Epithelial cell of prostate (primary cell): ENCODE data around the gene LCN10.
"Not testable (repeated sequence)": the region's sequence is repeated elsewhere in the genome, so short reads cannot be mapped to it uniquely, and the experiment has no call there.

ENCODE experiments used
- DNase-seq: peaks from one replicate; pipeline ENCODE4 v3.0.0-alpha.2; 2011; ENCODE audit warnings: low read depth, low spot score
- H3K27ac ChIP-seq: fragments of 450-650 bp; 2 replicates; pipeline ENCODE4 v1.5.1; 2017; ENCODE audit warnings: mild to moderate bottlenecking

Gene LCN10

DNA sequence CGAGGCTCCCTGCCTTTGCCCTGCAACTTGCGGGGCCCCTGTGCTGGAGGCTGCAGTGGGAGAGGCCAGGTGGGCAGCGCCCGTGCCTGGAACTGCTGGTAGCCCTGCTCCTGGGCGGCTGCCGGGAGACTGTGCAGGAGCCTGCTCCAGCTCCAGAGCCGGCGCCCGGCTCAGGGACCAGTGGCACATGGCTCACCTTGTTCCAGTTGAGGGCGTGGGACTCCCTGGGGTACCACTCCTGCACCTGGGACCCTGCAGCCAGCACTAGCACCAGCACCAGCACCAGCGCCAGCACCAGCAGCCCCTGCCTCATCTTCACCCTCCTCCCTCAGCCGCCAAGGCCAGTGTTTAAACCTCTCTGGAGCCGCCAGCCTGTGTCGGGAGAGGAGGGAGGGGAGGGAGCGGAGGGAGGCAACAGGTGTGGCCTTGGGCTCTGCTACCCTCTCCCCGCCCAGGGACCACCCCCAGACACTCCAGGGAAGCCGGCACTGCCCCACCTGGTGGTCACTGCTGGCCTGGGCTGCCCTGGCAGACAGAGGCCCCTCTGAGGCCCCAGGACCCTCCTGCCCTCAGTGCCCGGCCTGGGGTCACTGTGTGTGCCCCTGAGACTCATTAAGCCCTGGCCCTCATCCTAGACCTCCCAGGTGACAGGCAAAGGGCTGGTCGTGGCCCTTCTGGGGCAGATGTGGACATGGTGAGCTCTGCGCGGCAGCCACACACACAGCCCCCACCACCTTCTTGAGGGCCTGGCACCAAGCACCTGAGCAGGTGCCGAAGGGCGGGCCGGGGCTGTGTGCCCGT, at the start of gene LCN10:
LCN10 (minus strand) TSS at position 350 of the 801 bp plus-strand sequence; CDS start at position 313, 37 bp downstream.
- no peak for DNase-seq
- no peak within 1 kb of the TSS for H3K27ac ChIP-seq

DNA sequence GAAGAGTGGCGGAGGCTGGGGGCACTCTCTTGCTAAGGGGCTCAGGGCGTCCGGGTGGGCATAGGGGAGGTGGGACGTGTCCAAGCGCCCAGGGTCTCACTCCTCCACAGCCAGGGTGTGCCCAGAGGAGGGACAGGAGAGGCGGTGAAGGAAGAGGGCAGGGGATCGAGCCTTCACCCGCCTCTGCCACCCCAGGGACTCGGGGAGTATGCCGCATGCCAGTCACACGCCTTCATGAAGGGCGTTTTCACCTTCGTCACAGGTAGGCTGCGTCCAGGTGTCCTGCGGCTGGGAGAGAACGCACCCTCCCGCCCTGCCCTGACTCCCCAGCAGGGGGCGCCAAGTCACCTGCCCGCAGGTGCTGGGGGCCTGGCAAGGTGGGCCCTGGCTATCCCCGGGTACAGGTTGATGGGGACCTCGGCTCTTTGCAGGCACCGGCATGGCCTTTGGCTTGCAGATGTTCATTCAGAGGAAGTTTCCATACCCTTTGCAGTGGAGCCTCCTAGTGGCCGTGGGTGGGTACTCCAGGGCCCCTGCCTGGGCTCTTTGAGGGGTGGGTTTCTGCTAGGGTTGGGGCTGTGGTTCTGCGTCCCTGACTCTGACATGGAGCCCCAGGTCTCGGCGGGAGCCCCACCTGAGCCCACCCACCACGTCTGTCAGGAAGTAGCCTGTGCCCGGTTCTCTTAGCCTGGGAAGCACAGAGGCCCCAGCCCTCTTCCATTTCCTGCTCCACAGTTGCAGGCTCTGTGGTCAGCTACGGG, 49.0 kb upstream of the LCN10 start:
- H3K27ac ChIP-seq: peak overlapping the region; percentile 91

DNA sequence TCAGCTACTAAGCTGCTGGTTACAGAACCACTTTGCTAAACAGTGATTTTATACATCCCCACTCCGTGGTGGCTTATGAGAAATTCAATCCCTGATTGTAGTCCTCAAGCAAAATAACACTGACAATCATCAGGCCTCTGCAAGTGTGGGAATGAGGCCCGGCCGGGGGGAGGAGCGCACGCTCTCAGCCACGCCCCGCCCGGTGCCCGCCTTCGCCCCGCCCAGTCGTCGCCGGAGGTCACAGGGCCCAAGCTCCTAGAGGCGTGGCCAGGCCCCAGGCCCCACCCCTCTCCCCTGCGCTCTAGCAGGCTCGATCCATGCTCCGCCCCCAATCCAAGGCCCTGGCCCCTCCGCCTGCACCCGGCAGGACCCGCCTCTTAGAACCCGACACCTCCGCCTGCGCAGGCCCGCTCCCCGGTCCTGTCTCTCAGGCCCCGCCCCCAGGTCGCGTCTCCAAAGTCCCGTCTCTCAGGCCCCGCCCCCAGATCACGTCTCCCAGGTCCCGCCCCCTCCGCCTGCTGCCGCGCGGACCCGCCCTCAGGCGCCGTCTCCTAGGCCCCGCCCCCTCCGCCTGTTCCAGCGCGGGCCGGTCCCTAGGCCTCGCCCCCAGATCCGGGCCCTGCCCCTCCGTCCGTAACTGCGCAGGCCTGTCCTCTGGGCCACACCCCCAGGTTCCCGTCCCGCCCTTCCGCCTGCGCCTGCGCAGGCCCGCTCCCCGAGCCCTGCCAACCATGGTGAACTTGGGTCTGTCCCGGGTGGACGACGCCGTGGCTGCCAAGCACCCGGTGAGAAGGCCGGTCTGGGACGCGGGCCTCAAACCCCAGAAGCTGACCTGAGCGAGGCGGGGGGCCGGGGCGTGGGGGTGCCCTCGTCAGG, 48.1 kb upstream of the LCN10 start, which contains the start of gene TMEM141:
TMEM141 (plus strand) TSS at position 705 of the 876 bp plus-strand sequence; CDS start at position 732, 27 bp downstream.
- DNase-seq: peak; percentile 91
- H3K27ac ChIP-seq: peak within 1 kb of the TSS; percentile 91

More for the DNA sequence above, 49.0 kb upstream of the LCN10 start:
- peak; percentile 57 for DNase-seq

DNA sequence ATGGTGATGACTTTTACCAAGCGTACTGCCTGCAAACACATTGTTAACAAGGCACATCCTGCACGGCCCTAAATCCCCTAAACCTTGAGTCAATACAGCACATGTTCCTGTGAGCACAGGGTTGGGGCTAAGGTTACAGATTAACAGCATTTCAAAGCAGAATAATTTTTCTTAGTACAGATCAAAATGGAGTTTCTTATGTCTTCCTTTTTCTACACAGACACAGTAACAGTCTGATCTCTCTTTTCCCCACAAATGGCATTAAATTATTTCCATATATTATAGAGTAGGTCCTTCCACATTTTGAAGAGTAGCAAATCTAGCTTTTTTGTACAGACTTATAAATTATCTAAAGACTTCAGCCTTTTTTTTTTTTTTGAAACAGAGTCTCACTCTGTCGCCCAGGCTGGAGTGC, 46.8 kb upstream of the LCN10 start:
- DNase-seq: no peak
- no peak overlapping the region for H3K27ac ChIP-seq

DNA sequence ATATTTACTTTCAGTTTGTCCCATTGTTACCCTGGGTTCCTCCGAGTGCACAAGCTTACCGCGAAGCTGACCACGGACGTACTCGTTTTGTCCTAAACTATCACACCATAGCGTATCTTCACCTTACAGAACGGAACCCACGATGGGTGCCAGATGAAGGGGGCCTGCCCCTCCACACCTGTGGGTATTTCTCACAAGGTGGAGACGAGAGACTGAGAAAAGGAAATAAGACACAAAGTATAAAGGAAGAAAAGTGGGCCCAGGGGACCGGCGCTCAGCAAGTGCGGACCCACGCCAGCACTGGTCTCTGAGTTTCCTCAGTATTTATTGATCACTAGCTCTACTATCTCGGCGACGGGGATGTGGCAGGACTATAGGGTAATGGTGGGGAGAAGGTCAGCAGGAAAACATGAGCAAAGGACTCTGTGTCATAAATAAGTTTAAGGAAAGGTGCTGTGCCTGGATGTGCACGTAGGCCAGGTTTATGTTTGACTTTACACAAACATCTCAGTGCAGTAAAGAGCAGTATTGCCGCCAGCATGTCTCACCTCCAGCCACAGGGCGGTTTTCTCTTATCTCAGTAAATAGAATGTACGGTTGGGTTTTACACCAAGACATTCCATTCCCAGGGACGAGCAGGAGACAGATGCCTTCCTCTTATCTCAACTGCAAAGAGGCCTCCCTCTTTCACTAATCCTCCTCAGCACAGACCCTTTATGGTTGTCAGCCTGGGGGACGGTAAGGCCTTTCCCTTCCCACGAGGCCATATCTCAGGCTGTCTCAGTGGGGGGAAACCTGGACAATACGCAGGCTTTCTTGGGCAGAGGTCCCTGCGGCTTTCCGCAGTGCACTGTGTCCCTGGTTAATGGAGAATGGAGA, 46.1 kb upstream of the LCN10 start:
- DNase-seq, H3K27ac ChIP-seq: not testable (repeated sequence)

DNA sequence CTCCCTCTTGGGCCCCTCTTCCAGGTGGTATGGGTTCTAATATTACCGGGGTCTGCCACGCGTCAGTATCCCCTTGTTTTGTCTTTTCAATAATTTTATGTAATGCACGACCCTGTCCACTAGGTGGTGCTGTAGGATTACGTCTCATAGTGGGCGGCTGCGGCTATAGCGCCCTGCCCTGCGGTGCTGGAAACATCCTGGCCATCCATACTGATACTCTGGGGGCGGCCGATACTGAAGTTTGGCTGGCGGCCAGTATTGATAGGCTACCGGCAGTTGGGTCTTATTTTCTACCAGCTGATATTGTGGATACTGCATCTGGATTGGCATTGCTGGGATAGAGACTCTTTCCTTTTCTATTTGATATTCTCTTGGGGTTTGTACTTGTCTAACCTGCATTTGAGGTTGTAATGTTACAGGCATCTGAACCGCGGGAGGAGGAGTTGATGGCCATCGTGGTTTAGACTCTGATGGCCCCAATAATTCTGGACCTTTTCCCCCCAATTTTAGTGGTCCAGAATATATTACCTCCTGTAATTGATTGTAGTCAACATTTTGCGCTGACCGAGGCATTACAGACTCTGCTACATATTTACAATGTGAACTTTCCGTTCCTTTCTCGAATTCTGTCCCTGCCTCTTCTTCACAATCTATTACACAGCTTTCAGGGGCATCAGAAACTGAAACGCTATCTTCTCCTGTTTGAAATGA, 45.1 kb upstream of the LCN10 start:
- no peak overlapping the region for H3K27ac ChIP-seq
- no peak for DNase-seq

DNA sequence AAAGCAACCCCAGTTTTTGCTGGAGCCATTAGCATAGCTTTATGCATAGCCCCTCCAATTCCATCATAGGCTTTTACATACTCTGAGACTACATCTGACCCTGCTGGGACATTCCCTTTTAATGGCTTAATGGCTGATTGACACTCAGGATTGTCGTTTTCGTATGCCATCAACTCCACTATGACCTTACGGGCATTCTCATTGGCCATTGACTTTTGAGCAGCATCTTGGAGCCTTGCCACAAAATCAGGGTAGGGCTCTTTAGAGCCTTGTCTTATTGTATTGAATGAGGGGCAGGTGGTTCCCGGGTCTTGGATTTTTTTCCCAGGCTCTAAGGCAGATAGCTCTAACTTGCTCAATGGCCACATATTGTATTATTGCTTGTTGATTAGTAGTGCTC, 44.2 kb upstream of the LCN10 start:
- not testable (repeated sequence) for H3K27ac ChIP-seq, DNase-seq

DNA sequence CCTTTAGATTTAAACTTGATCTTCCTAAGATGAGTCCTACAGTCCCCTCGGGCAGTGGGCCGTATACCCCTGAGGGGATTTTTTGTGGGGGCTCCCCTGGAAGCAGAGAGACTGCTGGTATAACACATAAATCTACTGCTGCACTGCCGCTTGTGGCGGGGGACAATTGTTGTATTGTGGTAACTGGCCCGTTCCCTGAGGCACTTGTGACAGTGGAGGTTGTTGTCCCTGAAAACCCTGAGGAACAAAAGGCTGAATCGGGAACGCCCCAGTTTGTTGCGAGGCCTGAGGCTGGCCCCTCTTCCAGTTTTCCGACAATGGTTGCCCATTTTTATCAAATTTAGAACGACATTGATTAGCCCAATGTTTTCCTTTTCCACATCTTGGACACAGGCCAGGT, 43.7 kb upstream of the LCN10 start:
- no peak overlapping the region for H3K27ac ChIP-seq
- DNase-seq: no peak

DNA sequence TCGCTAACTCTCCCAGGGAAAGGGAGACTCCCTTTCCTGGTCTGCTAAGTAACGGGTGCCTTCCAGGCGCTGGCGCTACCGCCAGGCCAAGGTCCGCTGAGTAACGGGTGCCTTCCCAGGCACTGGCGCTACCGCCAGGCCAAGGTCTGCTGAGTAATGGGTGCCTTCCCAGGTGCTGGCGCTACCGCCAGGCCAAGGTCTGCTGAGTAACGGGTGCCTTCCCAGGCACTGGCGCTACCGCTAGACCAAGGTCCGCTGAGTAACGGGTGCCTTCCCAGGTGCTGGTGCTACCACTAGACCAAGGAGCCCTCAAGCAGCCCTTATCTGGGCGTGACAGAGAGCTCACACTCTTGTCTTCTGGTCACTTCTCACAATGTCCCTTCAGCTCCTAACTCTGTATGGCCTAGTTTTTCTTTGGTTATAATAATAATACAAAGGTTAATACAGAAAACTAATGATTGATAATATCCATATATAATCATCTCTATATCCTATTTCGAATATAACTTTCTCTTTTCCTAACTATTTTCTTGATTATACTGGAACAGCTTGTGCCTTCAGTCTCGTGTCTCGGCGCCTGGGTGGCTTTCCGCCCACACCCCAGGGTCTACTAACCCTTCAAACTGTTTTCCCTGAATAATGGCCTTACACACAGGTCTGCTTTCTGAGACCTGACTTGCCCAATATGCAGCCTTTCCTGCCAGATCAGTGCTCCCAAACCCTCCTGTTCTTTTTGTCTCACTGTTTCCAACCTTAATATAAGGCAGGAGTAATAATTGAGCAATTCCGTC, 43.0 kb upstream of the LCN10 start:
- H3K27ac ChIP-seq, DNase-seq: not testable (repeated sequence)

DNA sequence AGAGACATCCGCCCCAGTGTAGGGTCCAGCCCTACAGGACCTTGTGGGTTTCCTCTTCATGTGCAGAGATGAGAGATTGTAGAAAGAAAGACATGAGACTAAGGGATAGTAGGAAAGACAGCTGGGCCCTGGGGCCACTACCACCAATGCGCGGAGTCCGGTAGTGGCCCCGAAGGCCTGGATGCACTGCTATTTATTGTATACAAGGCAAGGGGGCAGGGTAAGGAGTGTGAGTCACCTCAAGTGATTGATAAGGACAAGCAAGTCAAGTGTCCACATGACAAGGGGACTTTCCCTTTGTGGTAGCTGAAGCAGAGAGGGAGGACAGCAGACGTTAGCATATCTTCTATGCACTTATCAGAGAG, 42.2 kb upstream of the LCN10 start:
- DNase-seq: no peak
- H3K27ac ChIP-seq: no peak overlapping the region

DNA sequence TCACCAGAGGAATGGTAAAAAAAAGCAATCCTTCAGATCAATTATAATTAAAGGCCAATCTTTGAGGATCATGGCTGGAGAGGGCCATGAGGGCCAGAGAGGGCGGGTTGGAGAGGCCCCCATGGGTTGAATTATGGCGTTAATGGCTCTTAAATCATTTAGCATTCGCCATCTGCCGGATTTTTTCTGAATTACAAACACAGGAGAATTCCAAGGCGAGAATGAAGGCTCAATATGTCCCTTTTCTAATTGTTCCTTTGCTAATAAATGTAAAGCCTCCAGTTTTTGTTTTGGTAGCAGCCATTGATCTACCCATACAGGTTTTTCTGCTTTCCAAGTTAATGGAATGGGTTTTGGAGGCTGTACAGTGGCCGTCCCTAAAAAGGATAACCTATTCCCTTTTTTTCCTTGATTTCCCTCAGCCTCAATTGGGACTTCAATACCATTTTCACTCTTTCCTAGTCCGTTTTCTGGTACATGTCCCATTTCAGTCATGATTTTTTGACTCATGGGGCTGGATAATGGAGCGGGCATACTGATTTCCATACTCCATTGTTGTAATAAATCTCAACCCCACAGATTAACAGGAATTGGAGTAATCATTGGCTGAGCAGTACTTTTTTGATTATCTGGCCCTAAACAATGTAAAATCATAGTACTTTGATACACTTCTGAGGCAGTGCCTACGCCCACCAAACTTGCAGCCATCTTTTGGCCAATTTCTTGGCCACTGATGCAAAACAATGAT, 41.7 kb upstream of the LCN10 start:
- DNase-seq: no peak
- H3K27ac ChIP-seq: no peak overlapping the region

DNA sequence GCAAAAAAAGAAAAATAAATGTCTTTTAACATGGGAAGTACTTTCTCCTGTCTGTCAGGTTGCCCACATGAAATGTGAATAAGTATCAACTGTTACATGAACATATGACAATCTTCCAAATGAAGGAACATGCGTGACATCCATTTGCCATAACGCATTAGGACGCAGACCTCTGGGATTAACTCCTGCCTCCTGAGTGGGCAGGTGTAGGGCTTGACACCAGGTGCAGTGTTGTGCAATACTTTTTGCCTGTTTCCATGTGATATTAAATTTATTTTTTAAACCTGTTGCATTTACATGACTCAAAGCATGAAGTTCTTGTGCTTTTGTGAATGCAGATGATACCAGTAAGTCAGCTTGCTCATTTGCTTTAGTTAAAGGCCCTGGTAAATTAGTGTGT, 39.7 kb upstream of the LCN10 start:
- H3K27ac ChIP-seq: no peak overlapping the region
- no peak for DNase-seq

DNA sequence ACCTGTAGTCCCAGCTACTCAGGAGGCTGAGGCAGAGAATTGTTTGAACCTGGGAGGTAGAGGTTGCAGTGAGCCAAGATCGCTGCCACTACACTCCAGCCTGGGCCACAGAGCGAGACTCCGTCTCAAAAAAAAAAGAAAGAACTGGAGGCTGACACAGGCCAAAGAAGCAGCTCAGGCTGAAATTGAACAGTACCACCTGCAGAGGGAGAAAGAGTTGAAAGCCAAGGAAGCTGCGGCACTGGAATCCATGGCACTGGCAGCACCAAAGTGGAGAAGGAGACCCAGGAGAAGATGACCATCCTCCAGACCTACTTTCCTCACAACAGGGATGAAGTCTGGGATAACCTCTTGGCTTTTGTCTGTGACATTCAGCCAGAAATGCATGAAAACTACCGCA, 37.1 kb upstream of the LCN10 start:
- no peak overlapping the region for H3K27ac ChIP-seq
- no peak for DNase-seq

DNA sequence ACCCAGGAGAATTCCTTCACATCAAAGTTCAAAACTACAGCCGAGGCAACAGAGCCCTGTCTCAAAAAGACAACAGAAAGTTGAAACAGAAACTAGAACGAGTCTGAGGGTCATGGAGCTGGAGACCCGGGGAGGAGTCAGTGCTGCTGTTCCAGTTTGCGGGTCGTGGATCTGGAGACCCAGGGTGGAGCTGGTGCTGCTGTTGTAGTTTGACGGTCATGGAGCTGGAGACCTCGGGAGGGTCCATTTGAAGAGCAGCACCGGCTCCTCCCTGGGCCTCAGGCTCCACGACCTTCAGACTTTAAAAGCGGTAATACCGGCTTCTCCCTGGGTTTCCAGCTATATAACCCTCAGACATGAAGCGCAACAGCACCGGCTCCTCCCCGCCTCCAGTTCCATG, 34.6 kb upstream of the LCN10 start:
- H3K27ac ChIP-seq: no peak overlapping the region
- no peak for DNase-seq

DNA sequence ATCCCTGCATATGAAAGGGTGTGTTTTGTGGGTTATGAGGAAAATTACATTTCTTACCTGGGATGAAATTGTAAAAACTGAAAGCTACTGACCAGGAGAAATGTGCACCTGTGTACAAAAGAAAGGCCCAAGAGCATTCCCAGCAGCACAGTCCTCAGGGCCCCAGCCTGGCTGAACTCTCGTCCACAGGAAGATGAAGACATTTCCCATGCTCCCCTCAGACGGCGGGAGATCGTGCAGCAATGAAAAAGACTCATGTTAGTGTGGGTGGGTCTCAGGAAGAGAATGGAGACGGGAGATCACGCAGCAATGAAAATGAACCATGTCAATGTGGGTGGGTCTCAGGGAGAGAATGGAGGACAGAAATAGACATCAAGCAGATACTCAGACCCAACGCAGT, 34.2 kb upstream of the LCN10 start:
- DNase-seq: no peak
- H3K27ac ChIP-seq: no peak overlapping the region

DNA sequence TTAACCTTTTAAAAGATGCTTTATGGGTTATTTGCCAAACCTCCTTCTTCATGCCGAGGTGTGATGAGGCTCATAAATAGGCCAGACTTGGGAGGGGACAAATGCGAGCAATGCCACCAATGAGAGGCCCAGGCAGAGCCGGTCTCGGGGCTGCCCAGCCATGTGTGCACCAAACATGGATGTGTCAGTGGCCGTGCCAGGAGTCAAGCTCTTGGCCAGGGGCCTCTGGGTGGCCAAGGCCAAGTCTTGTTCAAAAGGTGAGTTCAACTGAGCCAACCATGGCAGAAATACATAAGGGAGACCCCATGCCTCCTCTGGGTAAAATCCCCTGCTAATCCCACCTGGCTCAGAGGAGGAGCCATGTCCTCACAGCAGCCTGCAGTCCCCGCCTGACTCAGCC, 32.5 kb upstream of the LCN10 start:
- H3K27ac ChIP-seq: no peak overlapping the region
- no peak for DNase-seq

DNA sequence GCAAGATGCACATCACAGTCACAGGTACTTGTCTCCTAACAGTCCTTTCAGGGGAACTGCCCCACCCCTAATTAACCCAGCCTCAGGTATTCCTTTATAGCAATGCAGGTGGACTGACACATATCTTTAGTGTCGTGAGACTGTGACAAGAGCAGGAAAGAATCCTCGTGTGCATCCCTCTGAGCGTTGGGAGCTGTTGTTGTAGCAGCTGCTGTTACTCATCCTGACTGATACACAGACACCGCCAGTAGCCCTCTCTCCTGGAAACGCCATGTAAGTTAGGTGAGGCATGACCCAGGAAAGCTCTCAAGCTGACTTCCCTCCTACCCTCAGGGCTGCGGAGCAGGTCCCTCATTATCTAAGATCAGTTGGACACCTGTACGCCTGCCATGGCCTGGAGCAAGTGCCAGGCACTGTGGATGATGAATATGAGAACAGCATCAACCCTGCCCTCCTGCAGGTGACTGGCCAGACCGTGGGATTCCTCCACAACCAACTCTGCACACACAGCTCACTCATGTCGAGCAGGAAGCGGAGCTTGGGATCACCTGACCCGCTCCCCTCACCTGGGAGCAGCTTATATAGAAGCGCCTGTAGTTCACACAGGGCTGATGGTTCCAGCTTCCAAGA, 31.8 kb upstream of the LCN10 start:
- DNase-seq: no peak
- no peak overlapping the region for H3K27ac ChIP-seq
